Measurements from ENCODE around the gene GP1BB. TPM values are rescaled to one million over a fixed set of nuclear protein-coding genes. Genes with fewer than 3 reads are reported as not detected.

Gene GP1BB
- total and polyA plus RNA-seq, 8 donors: 3.3 to 11.1 (median 5.4) TPM; not detected in 1

- Histone ChIP-seq H3K36me3 (no peaks in the 10 kb centered on the region), H3K27me3 (peaks cover 76 to 100% of the 10 kb centered on the region in 2 donors), H3K9me3 (no peaks in the 10 kb centered on the region), H3K4me1 (peaks cover 13 to 32% of the 10 kb centered on the region in 2 donors), H3K27ac (peak overlapping the region in 1 of 2 donors; percentile 53), H3K4me3 (peak overlapping the region; percentile 22 to 32)
- TF ChIP-seq, protein P1, sequence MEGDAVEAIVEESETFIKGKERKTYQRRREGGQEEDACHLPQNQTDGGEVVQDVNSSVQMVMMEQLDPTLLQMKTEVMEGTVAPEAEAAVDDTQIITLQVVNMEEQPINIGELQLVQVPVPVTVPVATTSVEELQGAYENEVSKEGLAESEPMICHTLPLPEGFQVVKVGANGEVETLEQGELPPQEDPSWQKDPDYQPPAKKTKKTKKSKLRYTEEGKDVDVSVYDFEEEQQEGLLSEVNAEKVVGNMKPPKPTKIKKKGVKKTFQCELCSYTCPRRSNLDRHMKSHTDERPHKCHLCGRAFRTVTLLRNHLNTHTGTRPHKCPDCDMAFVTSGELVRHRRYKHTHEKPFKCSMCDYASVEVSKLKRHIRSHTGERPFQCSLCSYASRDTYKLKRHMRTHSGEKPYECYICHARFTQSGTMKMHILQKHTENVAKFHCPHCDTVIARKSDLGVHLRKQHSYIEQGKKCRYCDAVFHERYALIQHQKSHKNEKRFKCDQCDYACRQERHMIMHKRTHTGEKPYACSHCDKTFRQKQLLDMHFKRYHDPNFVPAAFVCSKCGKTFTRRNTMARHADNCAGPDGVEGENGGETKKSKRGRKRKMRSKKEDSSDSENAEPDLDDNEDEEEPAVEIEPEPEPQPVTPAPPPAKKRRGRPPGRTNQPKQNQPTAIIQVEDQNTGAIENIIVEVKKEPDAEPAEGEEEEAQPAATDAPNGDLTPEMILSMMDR (IDR thresholded peaks at IDR 0.05): no peak
- intact Hi-C loops (cut with DNase I): no loop called here
- ATAC-seq (peak; percentile 81), DNase-seq (peak in 2 of 4 donors; percentile 76 to 90)
These were observed 43.4 kb downstream of the GP1BB start for GRCh38 chr22:19766511-19767426.

DNA sequence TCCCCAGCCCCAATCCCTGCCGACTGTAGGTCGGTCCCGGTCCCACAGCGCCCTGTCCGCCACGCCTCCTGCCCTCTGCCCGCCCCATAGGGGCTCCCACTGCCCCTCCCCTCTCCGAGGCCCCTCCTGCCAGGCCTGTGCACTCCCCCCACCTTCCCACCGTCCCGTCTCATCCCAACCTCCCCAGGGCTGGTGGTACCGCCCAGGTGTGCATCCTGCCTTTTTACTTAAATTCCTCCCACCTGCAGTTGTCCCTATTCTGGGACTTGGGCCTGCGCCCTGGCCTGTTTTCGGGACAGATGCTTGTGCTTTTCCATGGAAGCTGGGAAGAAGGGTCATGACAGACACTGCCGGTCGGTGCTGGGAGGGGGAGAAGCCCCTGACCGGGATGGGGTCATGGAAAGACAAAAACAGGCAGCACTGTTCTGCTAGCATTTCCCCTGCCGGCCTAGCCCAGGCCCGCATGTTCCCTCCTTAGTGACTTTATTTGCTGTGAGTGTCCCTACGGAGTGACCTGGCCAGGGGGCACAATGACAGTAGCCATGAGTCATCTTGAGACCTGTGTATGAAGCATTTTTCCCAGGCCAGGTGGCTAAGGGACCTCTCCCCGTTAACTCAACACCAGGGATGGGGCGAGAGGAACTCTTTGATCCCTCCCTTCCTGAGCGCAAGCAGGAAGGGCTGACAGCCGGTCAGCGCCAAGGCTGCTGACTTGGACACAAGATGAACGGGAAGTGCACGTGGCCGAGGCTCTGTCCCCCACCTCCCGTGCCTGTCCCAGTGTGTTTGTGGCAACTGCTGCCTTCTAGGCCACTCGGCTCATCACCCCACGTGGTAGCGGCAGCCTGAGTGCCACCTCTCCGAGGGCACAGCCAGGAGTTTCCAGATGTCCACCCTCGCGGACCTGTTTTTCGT is 44.3 kb downstream of the GP1BB start:
- intact Hi-C loops (cut with DNase I): no loop called here
- DNase-seq (peak in 2 of 4 donors; percentile 65), ATAC-seq (peak; percentile 35)
- Histone ChIP-seq H3K4me1 (peaks cover 13 to 32% of the 10 kb centered on the region in 2 donors), H3K27ac (no peak overlapping the region), H3K27me3 (peaks cover 71 to 100% of the 10 kb centered on the region in 2 donors), H3K4me3 (peak overlapping the region in 1 of 2 donors; percentile 32), H3K36me3 (no peaks in the 10 kb centered on the region), H3K9me3 (no peaks in the 10 kb centered on the region)
- TF ChIP-seq, protein P1 (IDR thresholded peaks at IDR 0.05): no peak

GRCh38 chr22:19769393-19769715 is 46.0 kb downstream of the GP1BB start:
- no peak for ATAC-seq
- peaks cover 56 to 100% of the 10 kb centered on the region in 2 donors for H3K27me3 ChIP-seq
- DNase-seq: peak in 1 of 4 donors; percentile 75
- no peak overlapping the region for H3K4me3 ChIP-seq
- peaks cover 13 to 32% of the 10 kb centered on the region in 2 donors for H3K4me1 ChIP-seq
- TF ChIP-seq, protein P1 (IDR thresholded peaks at IDR 0.05): no peak
- no peak overlapping the region for H3K27ac ChIP-seq
- intact Hi-C loops (cut with DNase I): no loop called here
- no peaks in the 10 kb centered on the region for H3K36me3 ChIP-seq
- H3K9me3 ChIP-seq: no peaks in the 10 kb centered on the region

DNA sequence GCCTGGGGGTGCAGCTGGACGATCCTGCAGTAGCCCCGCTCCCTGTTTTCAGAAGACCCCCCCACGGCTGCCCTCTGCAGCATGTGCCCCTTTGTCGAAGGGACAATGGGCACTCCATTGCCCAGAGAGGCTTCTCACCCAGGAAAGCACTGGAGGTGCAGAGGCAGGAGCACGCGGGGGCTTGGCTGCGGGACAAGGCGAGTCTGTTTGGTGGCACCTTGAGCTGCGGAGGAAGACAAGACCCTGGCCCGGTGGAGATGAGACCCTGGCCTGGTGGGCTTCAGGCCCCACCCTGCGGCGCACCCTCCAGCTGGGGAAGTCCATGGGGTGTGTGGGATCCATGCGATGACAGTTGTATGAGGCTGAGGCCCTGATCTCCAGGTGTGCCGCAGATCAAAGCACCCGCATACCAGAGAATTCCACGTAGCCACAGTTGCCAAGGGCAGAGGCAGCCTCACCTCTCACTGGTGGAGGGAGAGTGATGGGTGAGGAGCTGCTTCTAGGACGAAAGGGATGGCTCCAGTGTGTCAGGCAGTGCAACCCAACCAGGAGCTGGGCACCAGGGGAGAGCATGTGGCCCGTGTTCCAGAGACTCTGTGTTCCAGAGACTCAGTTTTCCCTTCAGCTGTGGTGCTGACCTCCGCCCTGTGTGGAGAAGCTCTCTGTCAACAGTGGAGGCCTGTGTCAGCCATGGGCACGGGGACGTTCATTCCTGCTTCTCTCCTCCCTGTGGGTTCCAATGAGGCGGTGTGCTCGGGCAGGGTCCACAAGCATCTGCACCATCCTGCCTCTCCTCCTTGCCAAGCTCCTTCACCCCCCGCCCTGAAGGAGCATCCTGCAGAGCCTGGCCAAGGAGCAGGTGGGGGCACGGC is 47.2 kb downstream of the GP1BB start:
- peak in 1 of 4 donors; percentile 62 for DNase-seq
- TF ChIP-seq, protein P1 (IDR thresholded peaks at IDR 0.05): no peak
- no peak overlapping the region for H3K4me3 ChIP-seq
- intact Hi-C loops (cut with DNase I): no loop called here
- H3K9me3 ChIP-seq: no peaks in the 10 kb centered on the region
- no peaks in the 10 kb centered on the region for H3K36me3 ChIP-seq
- H3K27ac ChIP-seq: no peak overlapping the region
- H3K4me1 ChIP-seq: peaks cover 13 to 28% of the 10 kb centered on the region in 2 donors
- peaks cover 43 to 100% of the 10 kb centered on the region in 2 donors for H3K27me3 ChIP-seq
- ATAC-seq: no peak
